ENCODE data around the gene PRDM15. TPM values are rescaled to one million over a fixed set of nuclear protein-coding genes. Genes with fewer than 3 reads are reported as not detected.

Gene PRDM15
- total and polyA plus RNA-seq, 7 experiments from 2014 or later = 1.3 to 20.1 (median 15.1) TPM

- CTCF ChIA-PET = no interaction called here
- H3K27ac Mint-ChIP-seq = no peak overlapping the region
- H3K4me1 ChIP-seq (ENCODE audit: control insufficient read depth in 2 of 2, insufficient read depth in 2 of 2, low read length in 2 of 2) = no peaks in the 10 kb centered on the region
- intact Hi-C loops (cut with micrococcal nuclease) = no loop called here
- no peaks in the 10 kb centered on the region for H3K9me3 ChIP-seq (ENCODE audit: control insufficient read depth in 2 of 3, low read length in 3 of 3)
- no peaks in the 10 kb centered on the region for H3K4me1 Mint-ChIP-seq
- no peaks in the 10 kb centered on the region for H3K27me3 Mint-ChIP-seq
- POLR2A ChIA-PET = no interaction called here
- H3K9me3 Mint-ChIP-seq = no peaks in the 10 kb centered on the region
- DNase-seq (no peak), ATAC-seq (no peak)
- H3K36me3 Mint-ChIP-seq = no peaks in the 10 kb centered on the region
- no peaks in the 10 kb centered on the region for H3K27me3 ChIP-seq (ENCODE audit: control insufficient read depth in 2 of 2, insufficient read depth in 2 of 2, low read length in 2 of 2)
- no peaks in the 10 kb centered on the region for H3K36me3 ChIP-seq (ENCODE audit: control insufficient read depth in 2 of 3, insufficient read depth in 3 of 3, low read length in 3 of 3)
- no peak overlapping the region for H3K4me3 ChIP-seq (ENCODE audit: low read length)
- H3K4me3 Mint-ChIP-seq = no peak overlapping the region
- H3K27ac ChIP-seq (ENCODE audit: low read depth, low read length) = no peak overlapping the region
These were observed 126.9 kb downstream of the PRDM15 start for GRCh38 chr21:41752231-41752681.

DNA sequence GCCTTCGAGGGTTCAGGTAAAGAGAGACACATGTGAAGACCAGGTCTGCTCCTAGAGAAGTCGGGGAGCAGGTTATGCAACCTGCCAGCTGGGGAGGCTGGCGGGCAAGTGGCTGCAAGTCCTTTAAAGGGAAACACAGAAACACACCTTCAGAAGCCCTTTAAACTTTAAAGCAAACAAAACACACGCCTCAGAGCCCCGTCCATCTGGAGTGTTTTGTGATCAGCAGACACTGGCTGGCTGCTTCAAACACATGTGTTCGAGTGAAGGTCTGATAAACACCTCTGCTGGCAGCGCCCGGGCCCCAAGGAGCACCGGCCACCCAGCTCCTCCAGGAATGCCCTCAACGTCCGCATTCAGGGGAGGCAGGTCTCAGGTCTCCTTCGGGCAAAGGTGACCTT lies 127.5 kb downstream of the PRDM15 start:
- Histone ChIP-seq H3K27ac (ENCODE audit: low read depth, low read length) (no peak overlapping the region), H3K9me3 (ENCODE audit: control insufficient read depth in 2 of 3, low read length in 3 of 3) (no peaks in the 10 kb centered on the region), H3K27me3 (ENCODE audit: control insufficient read depth in 2 of 2, insufficient read depth in 2 of 2, low read length in 2 of 2) (no peaks in the 10 kb centered on the region), H3K4me3 (ENCODE audit: low read length) (no peak overlapping the region), H3K36me3 (ENCODE audit: control insufficient read depth in 2 of 3, insufficient read depth in 3 of 3, low read length in 3 of 3) (no peaks in the 10 kb centered on the region), H3K4me1 (ENCODE audit: control insufficient read depth in 2 of 2, insufficient read depth in 2 of 2, low read length in 2 of 2) (no peaks in the 10 kb centered on the region)
- Mint-ChIP-seq H3K9me3 (no peaks in the 10 kb centered on the region), H3K27me3 (no peaks in the 10 kb centered on the region), H3K4me1 (no peaks in the 10 kb centered on the region), H3K36me3 (peaks cover 0 to 3% (median 0%) of the 10 kb centered on the region in 5 donors), H3K4me3 (no peak overlapping the region), H3K27ac (no peak overlapping the region)
- DNase-seq = no peak
- no peak for ATAC-seq
- ChIA-PET POLR2A (no interaction called here), CTCF (no interaction called here)
- intact Hi-C loops (cut with micrococcal nuclease) = no loop called here

DNA sequence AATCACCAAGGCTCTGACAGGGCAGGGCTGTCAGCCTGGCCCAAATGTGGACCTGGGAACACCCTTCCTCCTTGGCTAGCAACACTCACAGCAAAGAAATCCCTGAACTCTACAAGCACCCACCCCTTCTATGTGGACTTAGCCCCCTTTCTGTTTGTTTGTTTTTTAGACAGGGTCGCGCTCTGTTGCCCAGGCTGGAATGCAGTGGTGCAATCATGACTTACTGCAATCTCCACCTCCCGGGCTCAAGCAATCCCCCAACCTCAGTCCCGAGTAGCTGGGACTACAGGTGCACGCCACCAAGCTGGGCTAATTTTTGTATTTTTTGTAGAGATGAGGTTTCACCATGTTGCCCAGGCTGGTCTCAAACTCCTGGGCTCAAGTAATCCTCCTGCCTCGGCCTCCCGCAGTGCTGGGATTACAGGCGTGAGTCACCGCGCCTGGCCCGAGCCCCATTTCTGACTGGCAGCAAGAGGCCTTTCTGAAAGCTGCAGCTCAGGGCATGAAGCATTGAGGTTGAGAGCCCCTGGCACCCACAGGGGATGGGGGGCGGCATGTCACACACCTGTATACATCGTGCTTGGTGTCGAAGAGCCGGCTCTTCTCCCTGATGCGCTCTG lies 128.5 kb downstream of the PRDM15 start:
- Mint-ChIP-seq H3K4me1 (no peaks in the 10 kb centered on the region), H3K27ac (no peak overlapping the region), H3K9me3 (no peaks in the 10 kb centered on the region), H3K4me3 (no peak overlapping the region), H3K27me3 (no peaks in the 10 kb centered on the region), H3K36me3 (peaks cover 0 to 3% (median 0%) of the 10 kb centered on the region in 5 donors)
- no peak for ATAC-seq
- Histone ChIP-seq H3K36me3 (ENCODE audit: control insufficient read depth in 2 of 3, insufficient read depth in 3 of 3, low read length in 3 of 3) (no peaks in the 10 kb centered on the region), H3K27ac (ENCODE audit: low read depth, low read length) (no peak overlapping the region), H3K4me3 (ENCODE audit: low read length) (no peak overlapping the region), H3K4me1 (ENCODE audit: control insufficient read depth in 2 of 2, insufficient read depth in 2 of 2, low read length in 2 of 2) (no peaks in the 10 kb centered on the region), H3K27me3 (ENCODE audit: control insufficient read depth in 2 of 2, insufficient read depth in 2 of 2, low read length in 2 of 2) (no peaks in the 10 kb centered on the region), H3K9me3 (ENCODE audit: control insufficient read depth in 2 of 3, low read length in 3 of 3) (no peaks in the 10 kb centered on the region)
- POLR2A ChIA-PET = no interaction called here
- DNase-seq = no peak
- CTCF ChIA-PET = no interaction called here
- intact Hi-C loops (cut with micrococcal nuclease) = no loop called here

- POLR2A ChIA-PET = no interaction called here
These were observed 129.1 kb downstream of the PRDM15 start for GRCh38 chr21:41750051-41750450.

GRCh38 chr21:41749286-41749685 lies 129.9 kb downstream of the PRDM15 start:
- no peaks in the 10 kb centered on the region for H3K4me1 Mint-ChIP-seq

More at GRCh38 chr21:41750051-41750450, 129.1 kb downstream of the PRDM15 start:
- peaks cover 0 to 6% (median 0%) of the 10 kb centered on the region in 5 donors for H3K36me3 Mint-ChIP-seq
- H3K4me3 ChIP-seq (ENCODE audit: low read length) = no peak overlapping the region
- CTCF ChIA-PET = no interaction called here
- H3K9me3 Mint-ChIP-seq = no peaks in the 10 kb centered on the region
- DNase-seq (no peak), ATAC-seq (no peak)
- intact Hi-C loops (cut with micrococcal nuclease) = no loop called here
- H3K27me3 ChIP-seq (ENCODE audit: control insufficient read depth in 2 of 2, insufficient read depth in 2 of 2, low read length in 2 of 2) = no peaks in the 10 kb centered on the region
- H3K9me3 ChIP-seq (ENCODE audit: control insufficient read depth in 2 of 3, low read length in 3 of 3) = no peaks in the 10 kb centered on the region
- no peaks in the 10 kb centered on the region for H3K4me1 ChIP-seq (ENCODE audit: control insufficient read depth in 2 of 2, insufficient read depth in 2 of 2, low read length in 2 of 2)
- H3K27ac ChIP-seq (ENCODE audit: low read depth, low read length) = no peak overlapping the region
- H3K36me3 ChIP-seq (ENCODE audit: control insufficient read depth in 2 of 3, insufficient read depth in 3 of 3, low read length in 3 of 3) = no peaks in the 10 kb centered on the region
- no peak overlapping the region for H3K27ac Mint-ChIP-seq
- no peak overlapping the region for H3K4me3 Mint-ChIP-seq
- H3K4me1 Mint-ChIP-seq = no peaks in the 10 kb centered on the region
- no peaks in the 10 kb centered on the region for H3K27me3 Mint-ChIP-seq

More at GRCh38 chr21:41749286-41749685, 129.9 kb downstream of the PRDM15 start:
- ChIA-PET CTCF (no interaction called here), POLR2A (no interaction called here)
- intact Hi-C loops (cut with micrococcal nuclease) = no loop called here
- H3K27ac Mint-ChIP-seq = no peak overlapping the region
- Histone ChIP-seq H3K27ac (ENCODE audit: low read depth, low read length) (no peak overlapping the region), H3K4me1 (ENCODE audit: control insufficient read depth in 2 of 2, insufficient read depth in 2 of 2, low read length in 2 of 2) (no peaks in the 10 kb centered on the region), H3K36me3 (ENCODE audit: control insufficient read depth in 2 of 3, insufficient read depth in 3 of 3, low read length in 3 of 3) (no peaks in the 10 kb centered on the region), H3K27me3 (ENCODE audit: control insufficient read depth in 2 of 2, insufficient read depth in 2 of 2, low read length in 2 of 2) (no peaks in the 10 kb centered on the region), H3K4me3 (ENCODE audit: low read length) (no peak overlapping the region), H3K9me3 (ENCODE audit: control insufficient read depth in 2 of 3, low read length in 3 of 3) (no peaks in the 10 kb centered on the region)
- no peak overlapping the region for H3K4me3 Mint-ChIP-seq
- peaks cover 0 to 8% (median 0%) of the 10 kb centered on the region in 5 donors for H3K36me3 Mint-ChIP-seq
- DNase-seq (no peak), ATAC-seq (no peak)
- no peaks in the 10 kb centered on the region for H3K9me3 Mint-ChIP-seq
- H3K27me3 Mint-ChIP-seq = no peaks in the 10 kb centered on the region

Other genes starting within 250 kb of the PRDM15 start
- gene RIPK4, start 112.3 kb downstream of the PRDM15 start, total RNA-seq = 1 to 10 TPM in 1 of 5 experiments, under 1 TPM in 3, not detected in 1; 0.30 to 2.2 (median 0.62) TPM
- under 1 TPM; 0.24 to 0.33 TPM for gene RIPK4, start 112.3 kb downstream of the PRDM15 start, polyA plus RNA-seq
- gene C2CD2, start 74.7 kb upstream of the PRDM15 start, total RNA-seq = 10 to 100 TPM in 4 of 5 experiments, 1 to 10 TPM in 1; 7.1 to 14.8 (median 14.0) TPM
- 1 to 10 TPM; 2.8 to 4.9 TPM for gene C2CD2, start 74.7 kb upstream of the PRDM15 start, polyA plus RNA-seq
- 100 to 1,000 TPM in 2 of 5 experiments, 10 to 100 TPM in 3; 16.8 to 137 (median 25.2) TPM for gene ZBTB21, start 131.0 kb upstream of the PRDM15 start, total RNA-seq
- gene ZBTB21, start 131.0 kb upstream of the PRDM15 start, polyA plus RNA-seq = 1 to 10 TPM; 4.3 to 9.7 TPM
- 1 to 10 TPM in 2 of 5 experiments, under 1 TPM in 2, not detected in 1; 0.34 to 1.7 (median 1.1) TPM for gene UMODL1, start 192.0 kb upstream of the PRDM15 start, total RNA-seq
- gene UMODL1, start 192.0 kb upstream of the PRDM15 start, polyA plus RNA-seq = under 1 TPM; 0.11 to 0.14 TPM